Sigmoid colon (tissue), 4 donors: Measurements from ENCODE around the gene PIK3R5.

Experiments
- CTCF ChIP-seq, 4 experiments: fragments of 450-650 bp in 3 of 4; fragments of 200-600 bp in 1 of 4; IDR thresholded peaks; one replicate each; pipeline ENCODE4 v1.5.1; 2016 to 2019; ENCODE audit warnings: antibody characterized with exemption in 4 of 4, mild to moderate bottlenecking in 3 of 4, moderate library complexity in 2 of 4
- EP300 ChIP-seq, 4 donors: sonication (generic); formaldehyde crosslinking; IDR thresholded peaks; one replicate each; pipeline ENCODE4 v1.6.1; 2017; ENCODE audit warnings: antibody characterized with exemption in 4 of 4
- POLR2A ChIP-seq, 2 donors: fragments of 450-650 bp; IDR thresholded peaks; one replicate each; pipeline ENCODE4 v1.6.1; 2016; ENCODE audit warnings: antibody characterized with exemption in 2 of 2, mild to moderate bottlenecking in 2 of 2, moderate library complexity in 2 of 2
- POLR2AphosphoS5 ChIP-seq, 4 donors: sonication (generic); formaldehyde crosslinking; IDR thresholded peaks; one replicate each; pipeline ENCODE4 v1.6.1; 2017; ENCODE audit warnings: antibody characterized with exemption in 4 of 4

DNA sequence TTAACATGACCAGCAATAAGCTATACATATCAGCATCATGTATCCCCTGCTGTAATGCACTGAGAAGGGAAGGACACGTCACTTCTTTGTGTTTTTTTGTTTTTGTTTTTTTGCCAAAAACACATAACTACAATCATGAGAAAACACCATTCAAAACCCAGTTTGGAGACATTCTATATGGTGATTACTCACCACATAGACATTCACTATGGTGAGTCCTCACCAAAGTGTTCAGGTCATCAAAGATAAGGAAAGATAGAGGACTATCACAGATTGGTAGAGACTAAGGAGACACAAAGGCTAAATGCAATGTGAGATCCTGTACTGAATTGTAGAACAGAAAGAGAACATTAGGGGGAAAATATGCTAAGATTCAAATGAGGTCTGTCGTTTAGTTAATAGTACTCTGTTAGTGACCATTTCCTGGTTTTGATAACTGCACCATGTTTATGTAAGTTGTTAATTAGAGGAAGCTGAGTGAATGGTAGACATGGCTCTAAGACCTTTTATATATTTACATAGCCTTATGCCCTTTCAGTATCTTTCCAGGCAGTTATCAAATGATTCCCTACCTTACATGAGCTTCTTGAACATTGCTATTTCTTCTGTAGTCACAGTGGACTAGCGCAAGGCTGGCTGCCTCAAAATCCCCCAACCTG lies 46.6 kb downstream of the PIK3R5 start:
- TF ChIP-seq CTCF (IDR thresholded peaks at IDR 0.05) (no peak), POLR2A (IDR thresholded peaks at IDR 0.05) (no peak), POLR2AphosphoS5 (IDR thresholded peaks at IDR 0.05) (no peak), EP300 (IDR thresholded peaks at IDR 0.05) (no peak)
